CD4-positive, alpha-beta T cell treated with Interleukin-6 for 4 hours (primary cell): ENCODE measurements around the gene SLC2A1.

Experiments used
- DNase-seq: peaks from one replicate; pipeline ENCODE4 v3.0.0-alpha.2; 2020; ENCODE audit warnings: mixed read lengths

The SLC2A1 gene

GRCh38 chr1:42888013-42888633 is 70.5 kb downstream of the SLC2A1 start:
- DNase-seq: no peak

DNA sequence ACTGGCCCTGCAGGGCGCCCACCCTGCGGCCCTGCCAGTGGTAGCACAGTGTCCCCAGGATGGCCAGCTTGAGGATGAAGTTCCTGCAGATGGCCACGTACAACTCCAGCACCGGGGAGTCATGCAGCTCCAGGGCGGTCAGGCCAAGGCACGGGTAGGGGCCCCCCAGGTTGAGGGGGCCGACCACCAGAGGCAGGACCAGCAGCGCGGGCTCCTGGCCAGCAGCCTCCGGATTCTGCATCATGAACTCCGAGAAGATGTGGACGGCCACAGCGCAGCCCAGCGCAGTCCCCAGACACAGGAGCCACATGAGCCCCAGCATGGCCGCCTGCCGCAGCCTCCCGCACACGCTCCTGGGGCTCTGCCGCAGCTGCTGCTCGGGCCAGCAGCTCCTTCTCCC is 71.3 kb downstream of the SLC2A1 start:
- no peak for DNase-seq

- DNase-seq: no peak
Observed at GRCh38 chr1:42886800-42887199, 71.9 kb downstream of the SLC2A1 start.

DNA sequence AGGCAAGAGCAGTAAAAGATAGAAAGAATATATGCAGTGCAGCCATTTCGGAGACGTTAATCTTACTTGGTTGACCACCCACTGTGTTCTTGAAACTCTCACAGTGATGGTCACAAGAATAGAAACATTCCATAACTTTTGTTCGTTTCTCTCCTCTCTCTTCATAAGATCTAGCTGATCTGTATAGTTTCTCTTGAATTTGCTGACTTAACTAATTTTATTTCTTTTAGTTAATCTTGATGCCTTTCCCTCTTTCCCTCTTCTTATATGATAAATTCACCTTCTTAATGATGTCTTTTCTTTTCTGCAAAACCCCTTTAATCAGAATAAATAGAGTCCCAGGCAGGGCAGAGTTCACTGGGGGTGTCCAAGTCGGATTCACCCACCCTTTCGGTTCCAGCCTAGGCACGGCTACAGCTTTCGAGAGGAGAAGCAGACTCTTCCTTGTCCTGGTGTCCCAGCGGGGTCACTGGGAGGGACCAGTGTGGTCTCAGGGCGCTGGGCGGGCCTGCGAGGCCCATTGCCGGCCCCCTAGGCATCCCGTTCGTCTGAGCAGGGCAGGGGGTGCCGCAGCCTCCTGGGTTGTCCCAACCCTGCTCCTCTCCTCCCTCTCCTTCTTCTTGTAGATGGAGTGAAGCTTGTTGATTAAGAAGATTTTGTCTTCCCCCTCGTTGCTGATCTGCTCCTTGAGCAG is 72.5 kb downstream of the SLC2A1 start:
- no peak for DNase-seq

- no peak for DNase-seq
Observed at GRCh38 chr1:42880384-42880783, 78.3 kb downstream of the SLC2A1 start.

GRCh38 chr1:42877380-42877779 is 81.3 kb downstream of the SLC2A1 start:
- no peak for DNase-seq

DNA sequence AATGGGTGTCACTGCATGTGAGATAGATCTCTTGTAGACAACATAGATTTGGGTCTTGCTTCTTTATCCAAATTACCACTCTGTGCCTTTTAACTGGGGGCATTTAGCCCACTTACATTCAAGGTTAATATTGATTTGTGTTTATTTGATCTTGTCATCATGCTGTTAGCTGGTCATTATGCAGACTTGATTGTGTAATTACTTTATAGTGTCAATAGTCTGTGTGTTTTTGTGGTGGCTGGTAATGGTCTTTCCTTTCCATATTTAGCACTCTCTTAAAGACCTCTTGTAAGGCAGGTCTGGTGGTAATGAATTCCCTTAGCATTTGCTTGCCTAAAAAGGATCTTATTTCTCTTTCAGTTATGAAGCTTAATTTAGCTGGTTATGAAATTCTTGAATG is 82.7 kb downstream of the SLC2A1 start:
- DNase-seq: no peak
